ENCODE results near the gene GLRX2. TPM values are rescaled to one million over a fixed set of nuclear protein-coding genes. Genes with fewer than 3 reads are reported as not detected.

GLRX2 gene
- polyA plus RNA-seq, 1 of the 3 experiments (the other 2 are of a cell fraction) = 12.8 TPM

DNA sequence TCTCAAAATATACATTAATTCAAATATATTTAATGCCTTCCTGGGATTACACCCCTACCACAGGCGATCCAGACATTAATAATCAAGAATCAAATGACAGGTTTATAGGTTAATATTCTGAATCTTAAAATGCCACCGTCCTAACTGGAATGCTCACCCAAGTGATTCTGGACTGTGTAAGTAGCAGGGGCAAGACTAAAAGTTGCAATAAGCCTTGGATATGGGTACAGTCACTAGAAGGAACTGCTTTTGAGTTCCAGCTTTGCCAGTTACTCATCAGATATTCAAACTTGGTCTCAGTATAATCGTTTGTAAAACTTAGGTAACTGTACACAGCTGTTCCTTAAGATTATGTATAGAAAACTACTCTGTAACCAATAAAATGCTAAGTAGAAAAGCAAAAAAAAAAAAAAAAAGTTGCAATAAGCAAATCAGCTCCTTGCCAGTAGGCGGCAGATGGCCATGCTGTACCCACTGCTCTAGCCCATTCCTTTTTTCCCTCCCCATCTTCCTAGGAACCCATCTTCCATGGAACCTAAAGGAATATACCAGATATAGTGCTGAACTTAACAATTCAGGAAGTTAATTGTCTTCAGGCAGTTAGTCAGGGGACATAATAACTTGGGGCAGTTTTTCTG is 35.3 kb downstream of the GLRX2 start:
- POLR2A ChIA-PET = interaction anchor here (0.8 kb wide), 1 partner anchor 34 kb away, joined by 3 read pairs; no protein-coding TSS in a partner anchor
- CTCF ChIA-PET = interaction anchor here (0.8 to 2.3 kb wide), 3 partner anchors 11 to 52 kb away, joined by 3 to 5 read pairs (median 3); partner anchors contain the start of genes RO60 and UCHL5
- no peak overlapping the region for H2AFZ ChIP-seq (ENCODE audit: low read depth)
- no peak overlapping the region for H3K4me2 ChIP-seq
- no peak overlapping the region for H3K27ac ChIP-seq (ENCODE audit: low read depth in 2 of 2, low read length in 1 of 2)
- H3F3A ChIP-seq (replicated peaks; ENCODE audit: insufficient read depth) = peaks cover 4% of the 10 kb centered on the region
- H4K20me1 ChIP-seq (ENCODE audit: insufficient read depth) = peaks cover 35% of the 10 kb centered on the region
- H3K4me1 ChIP-seq (ENCODE audit: control insufficient read depth in 1 of 2, insufficient read depth in 2 of 2, low read depth in 1 of 2, low read length in 1 of 2) = peaks cover 4 to 6% of the 10 kb centered on the region in 2 experiments; a peak in 3 of 4 replicates
- no peaks in the 10 kb centered on the region for H3K27me3 ChIP-seq (ENCODE audit: insufficient read depth)
- peak; percentile 22 for DNase-seq
- peaks cover 86% of the 10 kb centered on the region for H3K79me2 ChIP-seq (ENCODE audit: insufficient read depth)
- 76% methylated on average over 4 of the region's 4 CpGs for WGBS (ENCODE audit: low lambda C conversion rate)
- H3K4me3 ChIP-seq (ENCODE audit: low read depth in 2 of 2, low read length in 1 of 2) = no peak overlapping the region
- H3K36me3 ChIP-seq (replicated peaks in 1 of 2; ENCODE audit: control insufficient read depth in 1 of 2, insufficient read depth in 2 of 2, low read length in 1 of 2) = peaks cover 6 to 36% of the 10 kb centered on the region in 2 experiments
- no peaks in the 10 kb centered on the region for H3K9me3 ChIP-seq
- H3K9ac ChIP-seq = no peak overlapping the region
- no peaks in the 10 kb centered on the region for H3K9me2 ChIP-seq
- TF ChIP-seq RAD21 (IDR thresholded peaks at IDR 0.05; ENCODE audit: low read length) (0 out of 2 replicates have a peak, but pooled peaks have one; percentile 8), RXRA (IDR thresholded peaks at IDR 0.05; ENCODE audit: borderline replicate concordance, low read depth) (no peak)
- TF ChIP-seq, protein P1, sequence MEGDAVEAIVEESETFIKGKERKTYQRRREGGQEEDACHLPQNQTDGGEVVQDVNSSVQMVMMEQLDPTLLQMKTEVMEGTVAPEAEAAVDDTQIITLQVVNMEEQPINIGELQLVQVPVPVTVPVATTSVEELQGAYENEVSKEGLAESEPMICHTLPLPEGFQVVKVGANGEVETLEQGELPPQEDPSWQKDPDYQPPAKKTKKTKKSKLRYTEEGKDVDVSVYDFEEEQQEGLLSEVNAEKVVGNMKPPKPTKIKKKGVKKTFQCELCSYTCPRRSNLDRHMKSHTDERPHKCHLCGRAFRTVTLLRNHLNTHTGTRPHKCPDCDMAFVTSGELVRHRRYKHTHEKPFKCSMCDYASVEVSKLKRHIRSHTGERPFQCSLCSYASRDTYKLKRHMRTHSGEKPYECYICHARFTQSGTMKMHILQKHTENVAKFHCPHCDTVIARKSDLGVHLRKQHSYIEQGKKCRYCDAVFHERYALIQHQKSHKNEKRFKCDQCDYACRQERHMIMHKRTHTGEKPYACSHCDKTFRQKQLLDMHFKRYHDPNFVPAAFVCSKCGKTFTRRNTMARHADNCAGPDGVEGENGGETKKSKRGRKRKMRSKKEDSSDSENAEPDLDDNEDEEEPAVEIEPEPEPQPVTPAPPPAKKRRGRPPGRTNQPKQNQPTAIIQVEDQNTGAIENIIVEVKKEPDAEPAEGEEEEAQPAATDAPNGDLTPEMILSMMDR (IDR thresholded peaks at IDR 0.05) = peak; percentile 59

DNA sequence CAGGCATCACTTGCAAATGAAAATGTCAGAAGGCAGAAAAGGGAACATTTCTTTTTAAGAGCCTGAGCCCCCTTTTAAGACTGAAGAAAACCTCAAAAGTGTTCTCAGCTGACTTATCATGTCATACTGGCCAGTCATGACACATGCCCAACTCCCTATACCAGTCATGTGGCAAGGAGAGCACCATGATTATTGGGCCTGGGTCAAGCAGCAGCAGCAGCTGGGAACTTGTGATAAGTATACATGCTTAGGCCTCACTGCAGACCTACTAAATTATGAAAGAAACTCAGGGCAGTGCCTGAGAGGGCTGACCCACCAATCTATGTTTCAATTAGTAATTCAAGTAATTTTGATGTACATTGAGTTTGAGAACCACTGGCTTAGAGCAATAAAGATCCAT is 37.2 kb downstream of the GLRX2 start:
- H3K9me3 ChIP-seq = no peaks in the 10 kb centered on the region
- H3F3A ChIP-seq (replicated peaks; ENCODE audit: insufficient read depth) = peaks cover 4% of the 10 kb centered on the region
- H2AFZ ChIP-seq (ENCODE audit: low read depth) = no peak overlapping the region
- no peak overlapping the region for H3K4me2 ChIP-seq
- no peak for DNase-seq
- POLR2A ChIA-PET = no interaction called here
- H3K4me3 ChIP-seq (ENCODE audit: low read depth in 2 of 2, low read length in 1 of 2) = no peak overlapping the region
- peaks cover 42% of the 10 kb centered on the region for H4K20me1 ChIP-seq (ENCODE audit: insufficient read depth)
- TF ChIP-seq TAF1 (IDR thresholded peaks at IDR 0.05; ENCODE audit: borderline replicate concordance, low read depth, low read length) (no peak), RCOR1 (IDR thresholded peaks at IDR 0.05; ENCODE audit: low read length) (no peak), RFX5 (IDR thresholded peaks at IDR 0.05; ENCODE audit: low read length) (no peak)
- TF ChIP-seq, protein P2, sequence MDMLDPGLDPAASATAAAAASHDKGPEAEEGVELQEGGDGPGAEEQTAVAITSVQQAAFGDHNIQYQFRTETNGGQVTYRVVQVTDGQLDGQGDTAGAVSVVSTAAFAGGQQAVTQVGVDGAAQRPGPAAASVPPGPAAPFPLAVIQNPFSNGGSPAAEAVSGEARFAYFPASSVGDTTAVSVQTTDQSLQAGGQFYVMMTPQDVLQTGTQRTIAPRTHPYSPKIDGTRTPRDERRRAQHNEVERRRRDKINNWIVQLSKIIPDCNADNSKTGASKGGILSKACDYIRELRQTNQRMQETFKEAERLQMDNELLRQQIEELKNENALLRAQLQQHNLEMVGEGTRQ (IDR thresholded peaks at IDR 0.05; ENCODE audit: borderline replicate concordance, low read depth, low read length) = no peak
- no peak overlapping the region for H3K9ac ChIP-seq
- H3K4me1 ChIP-seq (ENCODE audit: control insufficient read depth in 1 of 2, insufficient read depth in 2 of 2, low read depth in 1 of 2, low read length in 1 of 2) = peaks cover 6 to 8% of the 10 kb centered on the region in 2 experiments; a peak in 3 of 4 replicates
- H3K27me3 ChIP-seq (ENCODE audit: insufficient read depth) = no peaks in the 10 kb centered on the region
- no peak overlapping the region for H3K27ac ChIP-seq (ENCODE audit: low read depth in 2 of 2, low read length in 1 of 2)
- peaks cover 11 to 32% of the 10 kb centered on the region in 2 experiments for H3K36me3 ChIP-seq (replicated peaks in 1 of 2; ENCODE audit: control insufficient read depth in 1 of 2, insufficient read depth in 2 of 2, low read length in 1 of 2)
- CTCF ChIA-PET = no interaction called here
- H3K79me2 ChIP-seq (ENCODE audit: insufficient read depth) = peaks cover 86% of the 10 kb centered on the region
- H3K9me2 ChIP-seq = no peaks in the 10 kb centered on the region

DNA sequence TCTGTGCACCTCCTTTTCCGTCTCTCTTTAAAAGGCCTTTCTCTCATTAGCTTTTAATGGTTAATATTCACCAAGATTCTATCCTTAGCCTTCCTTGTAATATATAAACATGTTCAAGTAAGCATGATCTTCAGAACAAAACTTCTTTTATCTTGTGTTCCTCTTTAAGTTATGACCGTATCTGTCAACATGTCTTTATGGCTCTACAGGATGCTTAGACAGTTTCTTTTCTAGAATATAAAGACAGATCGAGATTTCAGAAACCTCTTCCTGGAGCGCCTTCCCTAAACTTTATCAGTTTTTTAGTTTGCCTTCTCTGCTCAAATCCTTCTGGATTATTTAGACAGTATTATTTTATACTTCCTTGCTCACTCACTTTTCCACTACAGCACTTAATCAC is 38.6 kb downstream of the GLRX2 start:
- WGBS (ENCODE audit: low lambda C conversion rate) = 99% methylated on average over 4 of the region's 4 CpGs
- CTCF ChIA-PET = no interaction called here
- Histone ChIP-seq H4K20me1 (ENCODE audit: insufficient read depth) (peaks cover 50% of the 10 kb centered on the region), H3K79me2 (ENCODE audit: insufficient read depth) (peaks cover 88% of the 10 kb centered on the region), H2AFZ (ENCODE audit: low read depth) (no peak overlapping the region), H3K9me3 (no peaks in the 10 kb centered on the region), H3K4me2 (no peak overlapping the region), H3K27ac (ENCODE audit: low read depth in 2 of 2, low read length in 1 of 2) (no peak overlapping the region), H3K9me2 (no peaks in the 10 kb centered on the region), H3K27me3 (ENCODE audit: insufficient read depth) (no peaks in the 10 kb centered on the region), H3K36me3 (replicated peaks in 1 of 2; ENCODE audit: control insufficient read depth in 1 of 2, insufficient read depth in 2 of 2, low read length in 1 of 2) (peaks cover 8 to 28% of the 10 kb centered on the region in 2 experiments), H3K9ac (no peak overlapping the region), H3F3A (replicated peaks; ENCODE audit: insufficient read depth) (peaks cover 4% of the 10 kb centered on the region), H3K4me1 (ENCODE audit: control insufficient read depth in 1 of 2, insufficient read depth in 2 of 2, low read depth in 1 of 2, low read length in 1 of 2) (peaks cover 7 to 8% of the 10 kb centered on the region in 2 experiments; a peak in 3 of 4 replicates), H3K4me3 (ENCODE audit: low read depth in 2 of 2, low read length in 1 of 2) (no peak overlapping the region)
- POLR2A ChIA-PET = no interaction called here
- TF ChIP-seq RAD21 (IDR thresholded peaks at IDR 0.05; ENCODE audit: low read length) (no peak), EZH2phosphoT487 (IDR thresholded peaks at IDR 0.05; ENCODE audit: borderline replicate concordance, low read depth) (no peak), RFX5 (IDR thresholded peaks at IDR 0.05; ENCODE audit: low read length) (no peak), JUND (IDR thresholded peaks at IDR 0.05) (no peak), GABPA (IDR thresholded peaks at IDR 0.05; ENCODE audit: low read depth) (no peak)
- TF ChIP-seq, protein P3, sequence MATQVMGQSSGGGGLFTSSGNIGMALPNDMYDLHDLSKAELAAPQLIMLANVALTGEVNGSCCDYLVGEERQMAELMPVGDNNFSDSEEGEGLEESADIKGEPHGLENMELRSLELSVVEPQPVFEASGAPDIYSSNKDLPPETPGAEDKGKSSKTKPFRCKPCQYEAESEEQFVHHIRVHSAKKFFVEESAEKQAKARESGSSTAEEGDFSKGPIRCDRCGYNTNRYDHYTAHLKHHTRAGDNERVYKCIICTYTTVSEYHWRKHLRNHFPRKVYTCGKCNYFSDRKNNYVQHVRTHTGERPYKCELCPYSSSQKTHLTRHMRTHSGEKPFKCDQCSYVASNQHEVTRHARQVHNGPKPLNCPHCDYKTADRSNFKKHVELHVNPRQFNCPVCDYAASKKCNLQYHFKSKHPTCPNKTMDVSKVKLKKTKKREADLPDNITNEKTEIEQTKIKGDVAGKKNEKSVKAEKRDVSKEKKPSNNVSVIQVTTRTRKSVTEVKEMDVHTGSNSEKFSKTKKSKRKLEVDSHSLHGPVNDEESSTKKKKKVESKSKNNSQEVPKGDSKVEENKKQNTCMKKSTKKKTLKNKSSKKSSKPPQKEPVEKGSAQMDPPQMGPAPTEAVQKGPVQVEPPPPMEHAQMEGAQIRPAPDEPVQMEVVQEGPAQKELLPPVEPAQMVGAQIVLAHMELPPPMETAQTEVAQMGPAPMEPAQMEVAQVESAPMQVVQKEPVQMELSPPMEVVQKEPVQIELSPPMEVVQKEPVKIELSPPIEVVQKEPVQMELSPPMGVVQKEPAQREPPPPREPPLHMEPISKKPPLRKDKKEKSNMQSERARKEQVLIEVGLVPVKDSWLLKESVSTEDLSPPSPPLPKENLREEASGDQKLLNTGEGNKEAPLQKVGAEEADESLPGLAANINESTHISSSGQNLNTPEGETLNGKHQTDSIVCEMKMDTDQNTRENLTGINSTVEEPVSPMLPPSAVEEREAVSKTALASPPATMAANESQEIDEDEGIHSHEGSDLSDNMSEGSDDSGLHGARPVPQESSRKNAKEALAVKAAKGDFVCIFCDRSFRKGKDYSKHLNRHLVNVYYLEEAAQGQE (IDR thresholded peaks at IDR 0.05; ENCODE audit: low read depth, low read length) = no peak
- no peak for DNase-seq
